DOHH2 (cell line): ENCODE results near the gene ITPK1.

ENCODE experiments used
- H3F3A ChIP-seq: fragments of 200-600 bp; sonication (generic), shearing (Covaris generic); 2 replicates; pipeline ENCODE4 v1.6.0; 2016; ENCODE audit warnings: antibody characterized with exemption, mild to moderate bottlenecking; ENCODE audit not compliant: control insufficient read depth, insufficient read depth
- H3K27ac ChIP-seq: fragments of 200-600 bp; sonication (generic); 2 replicates; pipeline ENCODE4 v1.5.1; 2014; ENCODE audit warnings: low read depth, mild to moderate bottlenecking, low read length, moderate library complexity
- H3K27me3 ChIP-seq: fragments of 200-600 bp; sonication (generic); 2 replicates; pipeline ENCODE4 v1.6.1; 2014; ENCODE audit warnings: mild to moderate bottlenecking, low read length, mixed read lengths; ENCODE audit not compliant: control insufficient read depth
- H3K36me3 ChIP-seq: fragments of 200-600 bp; sonication (generic); 2 replicates; pipeline ENCODE4 v1.6.1; 2014; ENCODE audit warnings: mild to moderate bottlenecking, low read length, moderate library complexity, mixed read lengths; ENCODE audit not compliant: control insufficient read depth
- H3K4me1 ChIP-seq: fragments of 200-600 bp; sonication (generic); 2 replicates; pipeline ENCODE4 v1.6.1; 2014; ENCODE audit warnings: mild to moderate bottlenecking, low read length, mixed read lengths; ENCODE audit not compliant: control insufficient read depth
- H3K4me2 ChIP-seq: fragments of 200-600 bp; sonication (generic); 2 replicates; pipeline ENCODE4 v1.6.0; 2014; ENCODE audit warnings: mild to moderate bottlenecking, low read length, moderate library complexity
- H3K4me3 ChIP-seq: fragments of 200-600 bp; sonication (generic); 2 replicates; pipeline ENCODE4 v1.5.1; 2014; ENCODE audit warnings: mild to moderate bottlenecking, low read length, mixed read lengths
- H3K79me2 ChIP-seq: fragments of 200-600 bp; sonication (generic); 2 replicates; pipeline ENCODE4 v1.6.1; 2014; ENCODE audit warnings: mild to moderate bottlenecking, low read length, mixed read lengths; ENCODE audit not compliant: control insufficient read depth
- H3K9me2 ChIP-seq: fragments of 200-600 bp; sonication (generic); replicated peaks from 2 replicates; pipeline ENCODE4 v1.6.1; 2014; ENCODE audit warnings: mild to moderate bottlenecking, low read length, mixed read lengths; ENCODE audit not compliant: control insufficient read depth
- H3K9me3 ChIP-seq: fragments of 200-600 bp; sonication (generic); 2 replicates; pipeline ENCODE4 v1.6.1; 2014; ENCODE audit warnings: antibody characterized with exemption, low read length, mixed read lengths; ENCODE audit not compliant: control insufficient read depth, insufficient read depth
- H4K20me1 ChIP-seq: fragments of 200-600 bp; sonication (generic); 2 replicates; pipeline ENCODE4 v1.6.0; 2014; ENCODE audit warnings: low read depth, mild to moderate bottlenecking, antibody characterized with exemption, low read length, moderate library complexity; ENCODE audit not compliant: control insufficient read depth, insufficient read depth
- CTCF ChIP-seq: fragments of 200-600 bp; sonication (generic); IDR thresholded peaks from one replicate; pipeline ENCODE4 v1.5.1; 2014; ENCODE audit warnings: antibody characterized with exemption, mild to moderate bottlenecking, low read depth, low read length; ENCODE audit not compliant: poor library complexity, severe bottlenecking
- EZH2phosphoT487 ChIP-seq: fragments of 200-600 bp; sonication (generic); IDR thresholded peaks from 2 replicates; pipeline ENCODE4 v1.6.1; 2017; ENCODE audit warnings: borderline replicate concordance, mild to moderate bottlenecking, antibody characterized with exemption, low read length, moderate library complexity, mixed read lengths

Gene ITPK1

GRCh38 chr14:93079865-93080403 lies 35.8 kb downstream of the ITPK1 start:
- Histone ChIP-seq H4K20me1 (no peaks in the 10 kb centered on the region), H3K4me3 (no peak overlapping the region), H3K9me2 (no peaks in the 10 kb centered on the region), H3K4me2 (no peak overlapping the region), H3K27me3 (no peaks in the 10 kb centered on the region), H3K9me3 (no peaks in the 10 kb centered on the region), H3K79me2 (no peaks in the 10 kb centered on the region), H3K4me1 (peaks cover under 1% of the 10 kb centered on the region; the same call in 1 of the 2 replicates), H3K36me3 (no peaks in the 10 kb centered on the region), H3F3A (no peaks in the 10 kb centered on the region), H3K27ac (no peak overlapping the region)
- TF ChIP-seq EZH2phosphoT487 (no peak), CTCF (no peak)

- H4K20me1 ChIP-seq = no peaks in the 10 kb centered on the region
Observed at GRCh38 chr14:93079321-93079720, 36.4 kb downstream of the ITPK1 start.

GRCh38 chr14:93078870-93079269 lies 36.9 kb downstream of the ITPK1 start:
- no peaks in the 10 kb centered on the region for H3K9me2 ChIP-seq
- H3K9me3 ChIP-seq = no peaks in the 10 kb centered on the region
- peaks cover 11% of the 10 kb centered on the region for H3K4me1 ChIP-seq
- H3K36me3 ChIP-seq = no peaks in the 10 kb centered on the region
- no peak overlapping the region for H3K27ac ChIP-seq
- H3K79me2 ChIP-seq = no peaks in the 10 kb centered on the region
- TF ChIP-seq EZH2phosphoT487 (no peak), CTCF (no peak)
- H3F3A ChIP-seq = no peaks in the 10 kb centered on the region
- H3K27me3 ChIP-seq = no peaks in the 10 kb centered on the region
- no peak overlapping the region for H3K4me2 ChIP-seq
- H3K4me3 ChIP-seq = no peak overlapping the region
- H4K20me1 ChIP-seq = no peaks in the 10 kb centered on the region

More at GRCh38 chr14:93079321-93079720, 36.4 kb downstream of the ITPK1 start:
- Histone ChIP-seq H3K9me2 (no peaks in the 10 kb centered on the region), H3K27ac (no peak overlapping the region), H3K36me3 (no peaks in the 10 kb centered on the region), H3K27me3 (no peaks in the 10 kb centered on the region), H3K79me2 (no peaks in the 10 kb centered on the region), H3F3A (no peaks in the 10 kb centered on the region), H3K9me3 (no peaks in the 10 kb centered on the region), H3K4me3 (no peak overlapping the region), H3K4me2 (no peak overlapping the region), H3K4me1 (peaks cover 6% of the 10 kb centered on the region)
- TF ChIP-seq CTCF (no peak), EZH2phosphoT487 (no peak)
